Measurements from ENCODE around the gene SLFN12L. TPM values are rescaled to one million over a fixed set of nuclear protein-coding genes. Genes with fewer than 3 reads are reported as not detected.

Gene SLFN12L
- total RNA-seq, 1 experiment from 2014 or later, result 0.13 TPM

GRCh38 chr17:35534576-35535093 lies 2.8 kb downstream of the SLFN12L start:
- no peaks in the 10 kb centered on the region for H3K36me3 Mint-ChIP-seq

DNA sequence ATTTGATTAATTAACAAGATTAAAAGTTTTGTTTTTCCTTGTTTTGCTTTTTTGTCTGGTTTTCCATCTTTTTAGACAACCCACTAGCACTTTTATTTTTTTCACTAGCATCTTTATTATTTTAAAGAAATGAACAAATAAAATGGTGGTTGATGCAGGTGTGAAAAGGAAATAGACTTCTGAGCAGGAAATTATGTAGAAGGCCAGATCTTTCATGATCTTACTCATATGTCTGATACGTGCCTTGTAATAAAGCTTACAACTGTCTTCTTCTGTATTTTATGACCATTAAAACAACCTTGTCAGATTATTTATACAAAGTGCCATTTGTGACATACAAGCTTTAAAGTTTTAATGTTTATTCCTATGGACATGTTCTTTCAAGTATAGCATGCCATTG lies 6.3 kb downstream of the SLFN12L start:
- ATAC-seq (no peak), DNase-seq (ENCODE audit: low spot score) (no peak)
- CTCF ChIA-PET, result interaction anchor here (1.0 kb wide), 1 partner anchor 218 kb away, joined by 6 read pairs; no protein-coding TSS in a partner anchor
- no peaks in the 10 kb centered on the region for H3K4me1 Mint-ChIP-seq
- no peak overlapping the region for H3K4me3 Mint-ChIP-seq
- H3K9me3 Mint-ChIP-seq, result 0 out of 2 replicates have a peak, but pooled peaks cover 3% of the 10 kb centered on the region
- no peak overlapping the region for H3K27ac Mint-ChIP-seq
- H3K36me3 Mint-ChIP-seq, result no peaks in the 10 kb centered on the region
- POLR2A ChIA-PET, result interaction anchor here (0.6 kb wide), 1 partner anchor 30 kb away, joined by 4 read pairs; no protein-coding TSS in a partner anchor
- peaks cover 23% of the 10 kb centered on the region for H3K27me3 Mint-ChIP-seq (ENCODE audit: low read depth)
- TF ChIP-seq HMGXB4 (CRISPR knock-in tag; IDR thresholded peaks at IDR 0.05) (no peak), ZMAT4 (CRISPR knock-in tag; IDR thresholded peaks at IDR 0.05) (no peak), AFF4 (CRISPR knock-in tag; IDR thresholded peaks at IDR 0.05; ENCODE audit: borderline replicate concordance) (no peak)
- TF ChIP-seq, protein P1, sequence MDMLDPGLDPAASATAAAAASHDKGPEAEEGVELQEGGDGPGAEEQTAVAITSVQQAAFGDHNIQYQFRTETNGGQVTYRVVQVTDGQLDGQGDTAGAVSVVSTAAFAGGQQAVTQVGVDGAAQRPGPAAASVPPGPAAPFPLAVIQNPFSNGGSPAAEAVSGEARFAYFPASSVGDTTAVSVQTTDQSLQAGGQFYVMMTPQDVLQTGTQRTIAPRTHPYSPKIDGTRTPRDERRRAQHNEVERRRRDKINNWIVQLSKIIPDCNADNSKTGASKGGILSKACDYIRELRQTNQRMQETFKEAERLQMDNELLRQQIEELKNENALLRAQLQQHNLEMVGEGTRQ (CRISPR knock-in tag; IDR thresholded peaks at IDR 0.05), result no peak

More at GRCh38 chr17:35534576-35535093, 2.8 kb downstream of the SLFN12L start:
- ChIA-PET POLR2A (no interaction called here), CTCF (interaction anchor here (0.6 to 3.1 kb wide), 8 partner anchors 20 to 386 kb away, joined by 3 to 71 read pairs (median 4); partner anchors contain the start of genes SLFN12, SLFN13 and UNC45B)
- no peak for TF ChIP-seq NFATC4 (CRISPR knock-in tag; IDR thresholded peaks at IDR 0.05)
- TF ChIP-seq ZNF532 (CRISPR knock-in tag; IDR thresholded peaks at IDR 0.05; ENCODE audit: borderline replicate concordance), result no peak
- TF ChIP-seq NR3C1 (CRISPR knock-in tag; conservative IDR thresholded peaks at IDR 0.05; ENCODE audit: low read depth), result no peak
- no peak for TF ChIP-seq IRF2 (CRISPR knock-in tag; IDR thresholded peaks at IDR 0.05; ENCODE audit: borderline replicate concordance, low read depth)
- no peak for TF ChIP-seq ZNF232 (CRISPR knock-in tag; IDR thresholded peaks at IDR 0.05)
- TF ChIP-seq ESRRA (CRISPR knock-in tag; IDR thresholded peaks at IDR 0.05; ENCODE audit: borderline replicate concordance), result no peak
- TF ChIP-seq PRDM15 (CRISPR knock-in tag; IDR thresholded peaks at IDR 0.05), result no peak
- TF ChIP-seq KAT7 (CRISPR knock-in tag; IDR thresholded peaks at IDR 0.05; ENCODE audit: borderline replicate concordance), result no peak
- TF ChIP-seq CREB1 (CRISPR knock-in tag; IDR thresholded peaks at IDR 0.05), result no peak
- H3K27me3 Mint-ChIP-seq (ENCODE audit: low read depth), result no peaks in the 10 kb centered on the region
- ATAC-seq (no peak), DNase-seq (ENCODE audit: low spot score) (no peak)
- no peak overlapping the region for H3K27ac Mint-ChIP-seq
- H3K9me3 Mint-ChIP-seq, result no peaks in the 10 kb centered on the region
- no peaks in the 10 kb centered on the region for H3K4me1 Mint-ChIP-seq
- H3K4me3 Mint-ChIP-seq, result no peak overlapping the region

All from WTC11 (cell line).